ENCODE results near the gene N4BP2L2.
"Not testable (repeated sequence)": the region's sequence is repeated elsewhere in the genome, so short reads cannot be mapped to it uniquely, and the experiment has no call there.

Gene N4BP2L2

GRCh38 chr13:32538621-32539246 lies at the start of gene N4BP2L2:
Gene N4BP2L2 (minus strand): TSS chr13:32538795. CDS start chr13:32537027, 1,768 bp downstream.
- DNase-seq (ENCODE audit: extremely low read depth in 1 of 2, low read depth in 1 of 2), result peak; percentile 73 to 87

GRCh38 chr13:32587811-32588170 lies 49.2 kb upstream of the N4BP2L2 start:
- DNase-seq (ENCODE audit: extremely low read depth in 1 of 2, low read depth in 1 of 2), result no peak

GRCh38 chr13:32587011-32587810 lies 48.6 kb upstream of the N4BP2L2 start:
- DNase-seq (ENCODE audit: extremely low read depth in 1 of 2, low read depth in 1 of 2), result peak; percentile 19 to 33

- peak; percentile 86 to 91 for DNase-seq (ENCODE audit: extremely low read depth in 1 of 2, low read depth in 1 of 2)
Observed at GRCh38 chr13:32586080-32586900, 47.7 kb upstream of the N4BP2L2 start, which contains the start of gene PDS5B. Gene PDS5B (plus strand): TSS chr13:32586452. CDS start chr13:32648773, 62,321 bp downstream.

GRCh38 chr13:32585550-32586079 lies 47.0 kb upstream of the N4BP2L2 start:
- DNase-seq (ENCODE audit: extremely low read depth in 1 of 2, low read depth in 1 of 2), result no peak

GRCh38 chr13:32582991-32583390 lies 44.4 kb upstream of the N4BP2L2 start:
- DNase-seq (ENCODE audit: extremely low read depth in 1 of 2, low read depth in 1 of 2), result no peak

GRCh38 chr13:32582281-32582680 lies 43.7 kb upstream of the N4BP2L2 start:
- no peak for DNase-seq (ENCODE audit: extremely low read depth in 1 of 2, low read depth in 1 of 2)

- DNase-seq (ENCODE audit: extremely low read depth in 1 of 2, low read depth in 1 of 2), result no peak
Observed at GRCh38 chr13:32581177-32581786, 42.7 kb upstream of the N4BP2L2 start.

- DNase-seq (ENCODE audit: extremely low read depth in 1 of 2, low read depth in 1 of 2), result no peak
Observed at GRCh38 chr13:32577032-32577431, 38.4 kb upstream of the N4BP2L2 start.

- DNase-seq (ENCODE audit: extremely low read depth in 1 of 2, low read depth in 1 of 2), result not testable (repeated sequence)
Observed at GRCh38 chr13:32575687-32576086, 37.1 kb upstream of the N4BP2L2 start.

GRCh38 chr13:32560842-32561241 lies 22.2 kb upstream of the N4BP2L2 start:
- DNase-seq (ENCODE audit: extremely low read depth in 1 of 2, low read depth in 1 of 2), result not testable (repeated sequence)

- DNase-seq (ENCODE audit: extremely low read depth in 1 of 2, low read depth in 1 of 2), result no peak
Observed at GRCh38 chr13:32555613-32556012, 17.0 kb upstream of the N4BP2L2 start.

GRCh38 chr13:32553720-32554119 lies 15.1 kb upstream of the N4BP2L2 start:
- DNase-seq (ENCODE audit: extremely low read depth in 1 of 2, low read depth in 1 of 2), result no peak

GRCh38 chr13:32549788-32550187 lies 11.2 kb upstream of the N4BP2L2 start:
- DNase-seq (ENCODE audit: extremely low read depth in 1 of 2, low read depth in 1 of 2), result no peak

GRCh38 chr13:32548837-32549236 lies 10.2 kb upstream of the N4BP2L2 start:
- DNase-seq (ENCODE audit: extremely low read depth in 1 of 2, low read depth in 1 of 2), result no peak

GRCh38 chr13:32545083-32545482 lies 6.5 kb upstream of the N4BP2L2 start:
- DNase-seq (ENCODE audit: extremely low read depth in 1 of 2, low read depth in 1 of 2), result no peak

GRCh38 chr13:32542221-32542620 lies 3.6 kb upstream of the N4BP2L2 start:
- no peak for DNase-seq (ENCODE audit: extremely low read depth in 1 of 2, low read depth in 1 of 2)

- DNase-seq (ENCODE audit: extremely low read depth in 1 of 2, low read depth in 1 of 2), result peak in 1 of 2 donors; percentile 56
Observed at GRCh38 chr13:32538143-32538620, 413 bp downstream of the N4BP2L2 start.

GRCh38 chr13:32537580-32538142 lies 934 bp downstream of the N4BP2L2 start:
- DNase-seq (ENCODE audit: extremely low read depth in 1 of 2, low read depth in 1 of 2), result peak; percentile 15 to 41

- DNase-seq (ENCODE audit: extremely low read depth in 1 of 2, low read depth in 1 of 2), result no peak
Observed at GRCh38 chr13:32535748-32536147, 2.8 kb downstream of the N4BP2L2 start.

Data from stimulated activated CD8-positive, alpha-beta memory T cell treated with anti-CD3 and anti-CD28 coated beads, Interleukin-7, amount 100 ng/mL, for 48 hours (primary cell).